ENCODE measurements around the gene DIO3.
"Not testable (repeated sequence)": the region's sequence is repeated elsewhere in the genome, so short reads cannot be mapped to it uniquely, and the experiment has no call there.

DIO3 gene

DNA sequence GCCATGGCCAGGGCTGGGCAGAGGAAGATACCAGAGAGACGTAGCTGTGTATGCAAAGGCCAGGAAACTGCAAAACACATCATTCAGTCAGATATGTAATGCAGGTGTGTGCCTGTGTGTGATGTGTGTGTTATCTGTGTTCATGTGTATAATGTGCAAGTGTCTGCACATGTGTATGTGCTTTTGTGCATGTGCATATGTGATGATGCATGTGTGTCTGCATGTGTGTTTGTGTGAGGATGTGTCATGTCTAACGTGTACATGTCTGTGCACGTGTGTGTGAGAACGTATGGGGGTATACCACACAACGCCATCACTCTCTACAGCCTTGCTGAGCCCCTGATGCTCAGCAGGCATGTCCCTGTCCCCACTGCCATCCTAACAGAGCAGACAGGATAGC lies 9.7 kb downstream of the DIO3 start:
- TF ChIP-seq, protein P1, sequence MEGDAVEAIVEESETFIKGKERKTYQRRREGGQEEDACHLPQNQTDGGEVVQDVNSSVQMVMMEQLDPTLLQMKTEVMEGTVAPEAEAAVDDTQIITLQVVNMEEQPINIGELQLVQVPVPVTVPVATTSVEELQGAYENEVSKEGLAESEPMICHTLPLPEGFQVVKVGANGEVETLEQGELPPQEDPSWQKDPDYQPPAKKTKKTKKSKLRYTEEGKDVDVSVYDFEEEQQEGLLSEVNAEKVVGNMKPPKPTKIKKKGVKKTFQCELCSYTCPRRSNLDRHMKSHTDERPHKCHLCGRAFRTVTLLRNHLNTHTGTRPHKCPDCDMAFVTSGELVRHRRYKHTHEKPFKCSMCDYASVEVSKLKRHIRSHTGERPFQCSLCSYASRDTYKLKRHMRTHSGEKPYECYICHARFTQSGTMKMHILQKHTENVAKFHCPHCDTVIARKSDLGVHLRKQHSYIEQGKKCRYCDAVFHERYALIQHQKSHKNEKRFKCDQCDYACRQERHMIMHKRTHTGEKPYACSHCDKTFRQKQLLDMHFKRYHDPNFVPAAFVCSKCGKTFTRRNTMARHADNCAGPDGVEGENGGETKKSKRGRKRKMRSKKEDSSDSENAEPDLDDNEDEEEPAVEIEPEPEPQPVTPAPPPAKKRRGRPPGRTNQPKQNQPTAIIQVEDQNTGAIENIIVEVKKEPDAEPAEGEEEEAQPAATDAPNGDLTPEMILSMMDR (IDR thresholded peaks at IDR 0.05; ENCODE audit: poor library complexity, severe bottlenecking): no peak

DNA sequence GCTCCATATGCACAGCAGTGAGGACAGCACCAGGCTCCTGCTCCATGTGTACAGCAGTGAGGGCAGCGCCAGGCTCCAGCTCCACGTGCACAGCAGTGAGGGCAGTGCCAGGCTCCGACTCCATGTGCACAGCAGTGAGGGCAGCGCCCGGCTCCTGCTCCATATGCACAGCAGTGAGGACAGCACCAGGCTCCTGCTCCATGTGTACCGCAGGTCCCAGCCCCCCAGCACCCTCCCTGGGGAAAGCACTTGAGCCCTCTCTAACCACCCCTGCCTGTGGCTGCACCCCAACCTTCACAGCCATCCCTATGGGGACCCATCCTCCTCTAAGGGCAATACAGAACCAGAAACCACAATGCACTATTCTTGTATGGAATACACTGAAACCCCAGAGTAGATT lies 11.2 kb downstream of the DIO3 start:
- H3K9me3 ChIP-seq (ENCODE audit: severe bottlenecking); H3K36me3 ChIP-seq (ENCODE audit: low read depth); H3K4me3 ChIP-seq (ENCODE audit: severe bottlenecking); H3K27ac ChIP-seq (ENCODE audit: poor library complexity, severe bottlenecking); H3K4me1 ChIP-seq (ENCODE audit: insufficient read depth, poor library complexity, severe bottlenecking); ATAC-seq (ENCODE audit: low read depth); DNase-seq (ENCODE audit: low spot score): not testable (repeated sequence)
- peaks cover 27% of the 10 kb centered on the region for H3K27me3 ChIP-seq (ENCODE audit: insufficient read depth, poor library complexity, severe bottlenecking)

More for the DNA sequence above, 9.7 kb downstream of the DIO3 start:
- Histone ChIP-seq H3K27me3 (ENCODE audit: insufficient read depth, poor library complexity, severe bottlenecking) (peaks cover 37% of the 10 kb centered on the region), H3K36me3 (ENCODE audit: low read depth) (no peaks in the 10 kb centered on the region), H3K4me1 (ENCODE audit: insufficient read depth, poor library complexity, severe bottlenecking) (no peaks in the 10 kb centered on the region), H3K4me3 (ENCODE audit: severe bottlenecking) (no peak overlapping the region), H3K9me3 (ENCODE audit: severe bottlenecking) (no peaks in the 10 kb centered on the region), H3K27ac (ENCODE audit: poor library complexity, severe bottlenecking) (no peak overlapping the region)
- DNase-seq (ENCODE audit: low spot score): no peak
- no peak; the same call in 2 of the 3 replicates for ATAC-seq (ENCODE audit: low read depth)

DNA sequence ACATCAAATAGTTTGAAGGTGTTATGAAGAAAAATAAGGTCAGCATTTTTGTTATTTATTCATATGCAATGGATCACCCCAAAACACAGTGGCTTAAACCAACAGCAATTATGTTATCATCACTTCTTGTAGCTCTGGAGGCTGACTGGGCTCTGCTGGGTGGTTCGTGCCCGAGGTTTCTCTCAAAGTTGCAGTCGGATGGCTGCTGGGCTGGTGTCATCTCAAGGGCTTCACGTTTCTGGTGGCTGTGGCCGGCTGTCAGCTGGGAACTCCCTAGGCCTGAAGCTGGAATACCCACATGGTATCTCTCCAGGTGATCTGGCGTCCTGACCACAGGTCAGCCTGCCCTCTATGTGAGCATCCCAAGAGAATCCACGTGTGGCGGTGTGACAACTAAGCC lies 12.0 kb downstream of the DIO3 start:
- no peak overlapping the region for H3K4me3 ChIP-seq (ENCODE audit: severe bottlenecking)
- peaks cover 22% of the 10 kb centered on the region for H3K27me3 ChIP-seq (ENCODE audit: insufficient read depth, poor library complexity, severe bottlenecking)
- DNase-seq (ENCODE audit: low spot score) (no peak), ATAC-seq (ENCODE audit: low read depth) (no peak)
- TF ChIP-seq, protein P1 (IDR thresholded peaks at IDR 0.05; ENCODE audit: poor library complexity, severe bottlenecking): no peak
- H3K27ac ChIP-seq (ENCODE audit: poor library complexity, severe bottlenecking): no peak overlapping the region
- H3K9me3 ChIP-seq (ENCODE audit: severe bottlenecking): no peaks in the 10 kb centered on the region
- H3K36me3 ChIP-seq (ENCODE audit: low read depth): no peaks in the 10 kb centered on the region
- no peaks in the 10 kb centered on the region for H3K4me1 ChIP-seq (ENCODE audit: insufficient read depth, poor library complexity, severe bottlenecking)

DNA sequence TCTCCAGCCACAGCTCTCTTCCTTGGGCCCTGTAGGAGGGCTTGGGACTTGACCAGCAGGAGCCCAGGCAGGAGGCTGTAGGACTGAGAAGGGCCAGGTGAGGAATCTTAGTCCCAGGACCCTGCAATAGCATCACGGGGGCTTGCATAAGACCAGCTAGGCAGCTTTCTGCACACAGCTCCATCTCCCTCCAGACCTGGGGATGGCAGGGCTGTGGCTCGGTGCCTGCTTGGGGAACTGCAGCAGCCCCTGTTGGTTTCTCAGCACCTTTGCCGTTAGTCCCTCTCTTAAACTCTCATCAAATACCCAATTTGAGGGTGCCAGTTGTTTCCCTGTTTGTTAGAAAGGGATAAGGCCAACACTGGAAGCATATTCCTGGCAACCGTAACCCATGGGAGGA lies 14.3 kb downstream of the DIO3 start:
- no peaks in the 10 kb centered on the region for H3K36me3 ChIP-seq (ENCODE audit: low read depth)
- TF ChIP-seq, protein P1 (IDR thresholded peaks at IDR 0.05; ENCODE audit: poor library complexity, severe bottlenecking): no peak
- H3K27me3 ChIP-seq (ENCODE audit: insufficient read depth, poor library complexity, severe bottlenecking): peaks cover 2% of the 10 kb centered on the region
- ATAC-seq (ENCODE audit: low read depth): no peak
- no peak for DNase-seq (ENCODE audit: low spot score)
- no peak overlapping the region for H3K27ac ChIP-seq (ENCODE audit: poor library complexity, severe bottlenecking)
- no peaks in the 10 kb centered on the region for H3K4me1 ChIP-seq (ENCODE audit: insufficient read depth, poor library complexity, severe bottlenecking)
- H3K9me3 ChIP-seq (ENCODE audit: severe bottlenecking): no peaks in the 10 kb centered on the region
- no peak overlapping the region for H3K4me3 ChIP-seq (ENCODE audit: severe bottlenecking)

DNA sequence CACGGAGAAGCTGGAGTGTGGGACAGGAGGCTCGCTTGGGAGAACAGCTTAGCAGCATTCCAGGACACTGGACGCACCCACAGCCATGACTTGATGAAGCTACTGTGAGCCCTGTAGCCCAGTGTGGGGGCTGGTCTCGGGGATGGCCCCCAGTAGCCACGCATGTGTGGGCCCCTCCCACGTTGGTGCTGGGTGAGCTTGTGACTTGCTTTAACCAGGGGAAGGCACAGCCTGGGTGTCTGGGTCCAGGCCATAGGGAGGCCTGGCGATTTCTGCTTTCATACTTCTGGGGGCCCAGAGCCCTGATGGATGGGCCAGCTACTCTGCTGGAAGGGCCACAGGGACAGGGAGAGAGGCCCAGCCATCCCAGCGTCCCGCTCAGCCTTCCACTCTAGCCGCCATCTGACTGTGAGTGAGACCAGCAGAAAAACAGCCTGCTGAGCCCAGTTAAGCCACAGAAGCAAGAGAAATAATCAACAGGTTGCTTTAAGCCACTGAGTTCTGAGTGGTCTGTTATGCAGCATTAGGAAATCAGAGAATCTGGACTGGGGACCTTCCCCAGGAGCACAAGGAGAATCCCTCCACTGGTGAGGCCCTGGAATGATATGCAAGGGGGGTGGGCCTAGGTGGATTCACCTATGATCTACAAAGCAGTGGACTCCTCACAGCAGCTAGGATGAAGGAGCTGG lies 16.1 kb downstream of the DIO3 start:
- no peak for ATAC-seq (ENCODE audit: low read depth)
- H3K9me3 ChIP-seq (ENCODE audit: severe bottlenecking): no peaks in the 10 kb centered on the region
- TF ChIP-seq, protein P1 (IDR thresholded peaks at IDR 0.05; ENCODE audit: poor library complexity, severe bottlenecking): no peak
- DNase-seq (ENCODE audit: low spot score): no peak
- no peaks in the 10 kb centered on the region for H3K36me3 ChIP-seq (ENCODE audit: low read depth)
- H3K27me3 ChIP-seq (ENCODE audit: insufficient read depth, poor library complexity, severe bottlenecking): peaks cover 5% of the 10 kb centered on the region
- no peaks in the 10 kb centered on the region for H3K4me1 ChIP-seq (ENCODE audit: insufficient read depth, poor library complexity, severe bottlenecking)
- no peak overlapping the region for H3K27ac ChIP-seq (ENCODE audit: poor library complexity, severe bottlenecking)
- no peak overlapping the region for H3K4me3 ChIP-seq (ENCODE audit: severe bottlenecking)
